ENCODE measurements around the gene TOMM40L.
A peak's percentile ranks its signal among the peaks of the same experiment; 100 is the strongest.

TOMM40L gene

GRCh38 chr1:161258439-161259344 is 32.8 kb downstream of the TOMM40L start, which contains the start of gene PCP4L1:
PCP4L1 (plus strand) TSS chr1:161258745; CDS start chr1:161258975, 230 bp downstream.
- DNase-seq: peak; percentile 28 to 82

DNA sequence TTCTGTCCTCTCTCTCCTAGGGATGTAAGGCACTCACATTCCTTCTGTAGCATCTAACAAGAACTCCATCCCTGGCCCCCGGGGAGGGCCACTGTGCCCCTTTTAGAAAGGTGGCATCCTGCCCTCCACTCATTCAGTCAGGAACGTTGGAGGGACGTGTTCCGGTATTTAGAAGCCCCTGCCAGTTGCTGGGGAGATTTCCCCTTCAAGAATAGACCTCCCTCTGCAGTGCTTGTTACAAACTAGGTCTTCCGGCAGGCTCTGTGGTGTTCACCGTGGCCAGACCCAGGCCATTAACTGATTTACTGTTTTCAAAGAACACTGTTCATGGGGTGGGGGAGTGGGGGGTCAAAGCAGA is 33.5 kb downstream of the TOMM40L start:
- peak in 1 of 2 experiments; percentile 9 for DNase-seq

- no peak for DNase-seq
These were observed 33.9 kb downstream of the TOMM40L start for GRCh38 chr1:161259765-161260164.

DNA sequence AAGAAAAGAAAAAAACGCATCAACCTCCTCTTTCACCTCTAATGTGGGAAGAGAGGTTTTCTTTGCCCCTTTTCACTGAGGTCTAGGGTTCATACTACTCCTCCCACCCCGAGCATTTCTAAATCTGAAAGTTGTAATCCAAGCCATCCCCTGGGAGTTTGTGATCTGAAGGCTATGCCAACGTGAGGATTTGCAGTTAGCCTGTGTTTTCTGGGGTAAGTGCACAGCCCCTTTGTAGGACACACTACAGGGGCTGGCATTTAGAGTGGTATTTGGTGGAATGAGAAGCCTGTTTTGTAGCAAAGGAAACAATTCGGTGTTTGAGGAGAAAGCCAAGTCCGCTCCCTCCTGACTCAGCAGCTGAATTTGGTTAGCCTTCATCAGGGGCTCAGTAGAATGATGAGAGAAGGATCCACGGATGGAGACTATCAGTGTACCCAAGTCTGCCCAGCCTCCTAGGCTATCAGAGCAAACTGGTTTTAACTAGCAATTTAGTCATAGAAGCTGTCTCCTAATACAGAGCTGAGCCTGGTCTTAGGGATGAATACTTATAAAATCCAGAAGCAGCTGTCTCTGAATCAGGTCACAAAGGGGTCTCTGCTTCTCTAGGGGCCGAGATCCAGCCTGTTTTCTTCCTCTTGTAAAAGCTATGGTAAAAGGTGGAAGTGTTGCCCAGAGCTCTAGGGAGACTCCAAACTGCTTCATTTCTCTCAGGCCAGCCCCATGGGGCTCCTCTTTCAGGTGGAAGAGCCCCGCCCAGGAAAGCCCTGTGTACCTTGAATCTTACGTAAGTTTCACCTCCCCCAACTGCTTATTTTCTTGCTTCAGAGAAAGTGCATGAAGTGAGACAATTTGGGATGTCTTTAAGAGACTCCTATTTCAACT is 34.8 kb downstream of the TOMM40L start:
- DNase-seq: peak in 1 of 2 experiments; percentile 53

DNA sequence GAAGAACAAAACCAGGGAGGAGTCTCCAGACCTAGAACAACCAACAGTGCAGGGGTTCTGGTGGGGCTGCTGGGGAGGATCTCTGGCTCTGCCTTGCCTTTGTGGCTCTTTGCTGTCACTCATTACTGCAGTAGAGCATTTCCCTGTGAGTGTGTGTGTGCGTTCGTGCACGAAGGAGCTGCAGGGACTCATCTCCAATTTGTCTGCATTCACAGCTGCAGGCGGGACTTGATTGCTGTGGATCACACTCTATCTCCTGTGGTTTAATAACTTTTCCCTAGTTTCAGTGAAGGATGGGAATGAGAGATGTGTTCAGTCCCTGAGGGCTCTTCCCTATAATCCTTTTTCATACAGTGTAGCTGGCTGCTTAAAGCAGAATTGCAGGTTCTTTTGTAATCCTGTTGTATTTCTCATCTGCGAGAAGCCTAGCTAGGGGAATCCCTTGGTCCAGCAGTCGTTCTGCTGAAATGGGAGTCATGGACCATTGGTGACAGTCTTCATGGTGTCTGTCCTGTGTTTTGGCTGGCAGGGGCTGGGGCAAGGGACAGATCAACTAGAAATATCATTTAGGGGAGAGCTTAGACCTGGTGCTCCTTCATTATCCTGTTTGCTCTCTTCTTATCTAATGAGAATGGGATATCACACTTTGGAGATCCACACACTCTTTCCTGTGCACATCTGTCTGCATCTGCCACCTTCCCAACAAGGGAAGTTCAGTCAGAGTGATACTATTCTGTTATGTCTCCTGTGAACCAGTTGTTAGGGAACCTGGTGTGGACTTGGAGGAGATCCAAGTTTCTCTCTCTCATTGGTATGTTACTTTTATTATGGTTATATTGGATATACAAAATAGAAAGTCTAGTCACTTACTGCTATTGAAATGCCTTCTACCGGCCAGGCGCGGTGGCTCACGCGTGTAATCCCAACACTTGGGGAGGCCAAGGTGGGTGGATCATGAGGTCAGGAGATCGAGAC is 35.7 kb downstream of the TOMM40L start:
- no peak for DNase-seq

- no peak for DNase-seq
These were observed 39.4 kb downstream of the TOMM40L start for GRCh38 chr1:161265305-161265704.

DNA sequence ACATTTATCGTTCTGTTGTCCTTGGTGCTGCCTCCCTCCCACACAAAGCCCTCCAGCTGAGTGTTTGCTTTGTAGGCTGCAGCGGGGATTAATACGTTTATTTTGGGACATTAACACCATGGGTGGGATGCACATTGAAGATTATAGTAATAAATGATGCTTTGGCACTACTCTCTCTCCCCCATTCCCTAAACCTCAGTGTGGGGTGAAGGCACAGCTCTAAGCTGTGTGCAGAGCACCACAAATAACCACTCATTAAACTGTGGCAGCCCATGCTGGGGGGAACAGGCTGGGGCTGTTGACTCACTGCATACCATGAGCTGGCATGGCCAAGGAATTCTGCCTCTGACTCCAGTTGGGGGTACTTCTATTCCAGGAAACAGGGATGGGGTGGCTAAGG is 40.3 kb downstream of the TOMM40L start:
- no peak for DNase-seq

- no peak for DNase-seq
These were observed 41.0 kb downstream of the TOMM40L start for GRCh38 chr1:161266836-161267235.

DNA sequence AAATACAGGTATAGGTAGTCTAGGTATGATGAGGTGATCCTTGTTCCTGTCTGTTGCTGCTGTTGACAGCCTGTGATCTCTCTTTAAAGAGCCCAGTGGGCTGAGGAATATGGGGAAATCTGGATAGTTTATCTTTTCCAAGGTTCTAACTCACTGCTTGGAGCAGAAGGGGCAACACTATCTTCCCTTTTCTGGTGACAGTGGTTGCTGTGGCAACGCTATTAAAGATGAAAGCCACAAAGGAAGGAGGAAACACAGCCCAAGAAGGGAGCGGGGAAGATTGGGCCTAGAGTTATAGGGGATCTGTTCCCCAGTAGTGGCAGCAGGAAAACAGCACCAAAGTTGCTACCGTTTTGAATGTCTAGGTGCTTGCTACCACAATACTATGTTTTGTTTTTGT is 41.5 kb downstream of the TOMM40L start:
- no peak for DNase-seq

GRCh38 chr1:161273402-161273801 is 47.5 kb downstream of the TOMM40L start:
- no peak for DNase-seq

DNA sequence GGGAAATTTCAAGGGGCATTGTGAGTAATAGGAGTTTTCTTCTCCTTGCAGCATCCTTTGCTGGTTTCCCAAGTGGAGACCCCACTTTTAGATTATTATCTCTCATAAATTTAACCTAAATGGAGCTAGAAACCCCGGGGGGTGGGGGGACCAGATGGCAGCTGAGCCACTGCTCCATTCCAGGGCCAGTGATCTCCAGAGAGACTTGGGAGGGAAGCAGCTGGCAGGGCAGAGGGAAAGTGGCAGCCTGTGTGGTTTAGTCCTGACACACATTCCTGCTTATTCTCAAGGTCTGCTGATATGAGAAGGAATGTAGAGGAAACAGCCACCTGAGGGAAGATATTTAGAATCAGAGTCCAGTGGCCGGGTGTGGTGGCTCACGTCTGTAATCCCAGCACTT is 49.0 kb downstream of the TOMM40L start:
- peak; percentile 63 to 88 for DNase-seq

Measured in NCI-H524 (cell line).